Measurements from ENCODE around the gene MSRB2. TPM values are rescaled to one million over a fixed set of nuclear protein-coding genes. Genes with fewer than 3 reads are reported as not detected.
"Not testable (repeated sequence)": the region's sequence is repeated elsewhere in the genome, so short reads cannot be mapped to it uniquely, and the experiment has no call there.

MSRB2 gene
- total and polyA plus RNA-seq, 2 experiments from 2014 or later: 9.5 to 34.6 TPM

DNA sequence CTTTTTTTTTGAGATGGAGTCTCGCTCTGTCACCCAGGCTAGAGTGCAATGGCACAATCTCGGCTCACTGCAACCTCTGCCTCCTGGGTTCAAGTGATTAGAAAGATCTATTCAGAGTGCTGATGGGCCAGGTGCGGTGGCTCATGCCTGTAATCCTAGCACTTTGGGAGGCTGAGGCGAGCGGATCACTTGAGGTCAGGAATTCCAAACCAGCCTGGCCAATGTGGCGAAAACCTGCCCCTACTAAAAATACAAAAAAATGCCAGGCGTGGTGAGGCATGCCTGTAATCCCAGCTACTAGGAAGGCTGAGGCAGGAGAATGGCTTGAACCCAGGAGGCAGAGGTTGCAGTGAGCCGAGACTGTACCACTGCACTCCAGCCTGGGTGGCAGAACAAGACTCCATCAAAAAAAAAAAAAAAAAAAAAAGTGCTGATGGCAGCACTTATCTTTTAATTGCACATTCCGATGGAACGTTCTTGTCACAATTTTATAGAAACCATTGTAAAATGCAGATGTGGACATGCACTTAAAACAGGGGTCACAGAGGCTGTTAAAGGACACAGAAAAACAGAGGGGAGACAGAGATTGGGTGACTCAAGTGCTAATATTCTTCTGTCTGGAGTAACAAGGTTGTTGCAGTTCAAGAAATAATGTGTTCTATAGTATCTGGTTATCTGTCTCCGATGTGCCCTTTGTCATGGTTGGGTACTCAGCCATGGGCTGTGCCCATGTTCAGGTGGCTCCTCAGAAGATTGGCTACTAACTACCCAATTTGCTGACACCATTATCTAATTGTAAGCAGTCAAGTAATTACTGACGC is 25.1 kb upstream of the MSRB2 start:
- H3K79me2 ChIP-seq (replicated peaks; ENCODE audit: insufficient read depth); H3K4me1 ChIP-seq (ENCODE audit: insufficient read depth); DNase-seq (ENCODE audit: low spot score); H3K36me3 ChIP-seq (ENCODE audit: insufficient read depth); H3K4me3 ChIP-seq; H4K20me1 ChIP-seq (replicated peaks; ENCODE audit: insufficient read depth); H3K4me2 ChIP-seq; H3K27me3 Mint-ChIP-seq (ENCODE audit: insufficient read depth, low read depth, poor library complexity); H3K36me3 Mint-ChIP-seq (ENCODE audit: low read depth); H3K9me3 Mint-ChIP-seq; H3F3A ChIP-seq (replicated peaks; ENCODE audit: low read depth); H3K27me3 ChIP-seq (ENCODE audit: insufficient read depth); H3K4me3 Mint-ChIP-seq; ATAC-seq; H3K27ac Mint-ChIP-seq; H2AFZ ChIP-seq; H3K4me1 Mint-ChIP-seq; H3K9me2 ChIP-seq (ENCODE audit: insufficient read depth); H3K27ac ChIP-seq (ENCODE audit: low read depth): not testable (repeated sequence)

DNA sequence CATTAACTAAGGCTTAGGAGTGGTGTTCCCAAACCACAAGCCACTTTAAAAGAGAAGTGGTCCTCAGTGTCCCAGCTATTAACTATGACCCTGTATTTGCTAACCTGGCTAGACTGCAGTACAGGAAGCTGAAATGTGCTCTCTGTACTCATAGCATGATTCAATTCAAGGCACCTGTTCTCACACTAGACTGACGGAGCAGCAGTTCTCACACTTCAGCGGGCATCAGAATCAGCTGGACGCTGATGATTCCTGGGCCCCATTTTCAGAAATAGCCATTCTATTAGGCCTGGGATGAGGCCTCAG is 24.5 kb upstream of the MSRB2 start:
- H4K20me1 ChIP-seq (replicated peaks; ENCODE audit: insufficient read depth): no peaks in the 10 kb centered on the region
- no peak overlapping the region for H3K4me3 ChIP-seq
- H3K27ac ChIP-seq (ENCODE audit: low read depth): no peak overlapping the region
- H3K4me1 ChIP-seq (ENCODE audit: insufficient read depth): no peaks in the 10 kb centered on the region
- no peak overlapping the region for H3K4me2 ChIP-seq
- no peaks in the 10 kb centered on the region for H3K9me2 ChIP-seq (ENCODE audit: insufficient read depth)
- H3K27me3 ChIP-seq (ENCODE audit: insufficient read depth): no peaks in the 10 kb centered on the region
- no peak for DNase-seq (ENCODE audit: low spot score)
- H3K79me2 ChIP-seq (replicated peaks; ENCODE audit: insufficient read depth): no peaks in the 10 kb centered on the region
- Mint-ChIP-seq H3K4me3 (no peak overlapping the region), H3K36me3 (ENCODE audit: low read depth) (no peaks in the 10 kb centered on the region), H3K9me3 (no peaks in the 10 kb centered on the region), H3K27ac (no peak overlapping the region), H3K4me1 (0 out of 3 replicates have a peak, but pooled peaks cover 3% of the 10 kb centered on the region), H3K27me3 (ENCODE audit: insufficient read depth, low read depth, poor library complexity) (peaks cover 6% of the 10 kb centered on the region)
- H2AFZ ChIP-seq: no peak overlapping the region
- no peaks in the 10 kb centered on the region for H3K36me3 ChIP-seq (ENCODE audit: insufficient read depth)
- no peak for ATAC-seq
- no peaks in the 10 kb centered on the region for H3F3A ChIP-seq (replicated peaks; ENCODE audit: low read depth)
- TF ChIP-seq ETS1 (IDR thresholded peaks at IDR 0.05) (no peak), JUNB (IDR thresholded peaks at IDR 0.05; ENCODE audit: unreplicated experiment) (no peak)

DNA sequence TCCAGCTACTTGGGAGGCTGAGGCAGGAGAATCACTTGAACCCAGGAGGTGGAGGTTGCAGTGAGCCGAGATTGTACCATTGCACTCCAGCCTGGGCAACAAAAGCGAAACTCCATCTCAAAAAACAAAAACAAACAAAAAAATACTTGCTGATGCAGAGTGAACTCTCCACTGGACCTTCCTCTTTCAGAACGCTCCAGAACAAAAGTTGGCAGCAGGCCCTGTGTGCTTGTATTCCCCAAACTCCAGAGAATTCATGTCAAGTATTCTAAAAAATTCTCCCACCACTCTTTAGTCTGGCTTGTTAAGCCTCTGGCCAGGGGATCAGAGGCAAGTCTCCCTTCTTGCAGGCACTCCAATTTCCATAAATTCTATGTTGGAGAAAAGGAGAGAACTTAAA is 22.8 kb upstream of the MSRB2 start:
- not testable (repeated sequence) for H3K4me3 Mint-ChIP-seq; DNase-seq (ENCODE audit: low spot score); H3K79me2 ChIP-seq (replicated peaks; ENCODE audit: insufficient read depth); H3K9me2 ChIP-seq (ENCODE audit: insufficient read depth); H3K27me3 Mint-ChIP-seq (ENCODE audit: insufficient read depth, low read depth, poor library complexity); H3K4me1 ChIP-seq (ENCODE audit: insufficient read depth); H3K4me3 ChIP-seq; ATAC-seq; H3K9me3 Mint-ChIP-seq; H3K4me2 ChIP-seq; H3K27ac ChIP-seq (ENCODE audit: low read depth); H3K27ac Mint-ChIP-seq; H3F3A ChIP-seq (replicated peaks; ENCODE audit: low read depth); H3K36me3 Mint-ChIP-seq (ENCODE audit: low read depth); H3K4me1 Mint-ChIP-seq; H3K36me3 ChIP-seq (ENCODE audit: insufficient read depth); H3K27me3 ChIP-seq (ENCODE audit: insufficient read depth); H4K20me1 ChIP-seq (replicated peaks; ENCODE audit: insufficient read depth)
- 0 out of 2 replicates have a peak overlapping the region, but pooled peaks have one; percentile 23 for H2AFZ ChIP-seq

DNA sequence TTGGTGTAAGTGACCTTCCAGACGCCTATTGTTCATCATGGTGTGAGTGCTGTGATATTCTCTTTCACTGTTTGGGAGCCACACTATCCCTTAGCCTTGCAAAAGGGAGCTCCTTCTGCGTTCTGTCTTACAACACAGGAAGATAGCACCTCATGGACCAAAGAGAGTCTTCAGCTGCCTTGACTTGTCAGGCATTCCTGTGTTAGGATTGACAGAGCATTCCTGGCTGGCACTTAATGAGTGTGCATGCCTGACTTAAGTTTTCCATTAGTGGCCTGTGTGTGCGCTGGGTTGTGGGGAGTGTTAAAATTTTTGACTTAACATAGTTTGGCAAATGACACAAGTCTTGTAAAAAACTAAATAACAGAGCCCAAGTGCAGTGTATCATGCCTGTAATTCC is 21.9 kb upstream of the MSRB2 start:
- Histone ChIP-seq H3K4me1 (ENCODE audit: insufficient read depth) (no peaks in the 10 kb centered on the region), H3K4me3 (no peak overlapping the region), H2AFZ (peak overlapping the region; percentile 32; the same call in 1 of the 2 replicates), H3K27me3 (ENCODE audit: insufficient read depth) (no peaks in the 10 kb centered on the region), H4K20me1 (replicated peaks; ENCODE audit: insufficient read depth) (no peaks in the 10 kb centered on the region), H3F3A (replicated peaks; ENCODE audit: low read depth) (no peaks in the 10 kb centered on the region), H3K36me3 (ENCODE audit: insufficient read depth) (no peaks in the 10 kb centered on the region), H3K9me2 (ENCODE audit: insufficient read depth) (no peaks in the 10 kb centered on the region), H3K4me2 (no peak overlapping the region), H3K79me2 (replicated peaks; ENCODE audit: insufficient read depth) (no peaks in the 10 kb centered on the region), H3K27ac (ENCODE audit: low read depth) (no peak overlapping the region)
- Mint-ChIP-seq H3K9me3 (no peaks in the 10 kb centered on the region), H3K36me3 (ENCODE audit: low read depth) (no peaks in the 10 kb centered on the region), H3K27ac (no peak overlapping the region), H3K27me3 (ENCODE audit: insufficient read depth, low read depth, poor library complexity) (peaks cover 5% of the 10 kb centered on the region), H3K4me1 (0 out of 3 replicates have a peak, but pooled peaks cover 3% of the 10 kb centered on the region), H3K4me3 (no peak overlapping the region)
- DNase-seq (ENCODE audit: low spot score): no peak
- ATAC-seq: no peak
- no peak for TF ChIP-seq ZNF462 (CRISPR knock-in tag; IDR thresholded peaks at IDR 0.05)
